ENCODE data around the gene SSR2.

Gene SSR2

DNA sequence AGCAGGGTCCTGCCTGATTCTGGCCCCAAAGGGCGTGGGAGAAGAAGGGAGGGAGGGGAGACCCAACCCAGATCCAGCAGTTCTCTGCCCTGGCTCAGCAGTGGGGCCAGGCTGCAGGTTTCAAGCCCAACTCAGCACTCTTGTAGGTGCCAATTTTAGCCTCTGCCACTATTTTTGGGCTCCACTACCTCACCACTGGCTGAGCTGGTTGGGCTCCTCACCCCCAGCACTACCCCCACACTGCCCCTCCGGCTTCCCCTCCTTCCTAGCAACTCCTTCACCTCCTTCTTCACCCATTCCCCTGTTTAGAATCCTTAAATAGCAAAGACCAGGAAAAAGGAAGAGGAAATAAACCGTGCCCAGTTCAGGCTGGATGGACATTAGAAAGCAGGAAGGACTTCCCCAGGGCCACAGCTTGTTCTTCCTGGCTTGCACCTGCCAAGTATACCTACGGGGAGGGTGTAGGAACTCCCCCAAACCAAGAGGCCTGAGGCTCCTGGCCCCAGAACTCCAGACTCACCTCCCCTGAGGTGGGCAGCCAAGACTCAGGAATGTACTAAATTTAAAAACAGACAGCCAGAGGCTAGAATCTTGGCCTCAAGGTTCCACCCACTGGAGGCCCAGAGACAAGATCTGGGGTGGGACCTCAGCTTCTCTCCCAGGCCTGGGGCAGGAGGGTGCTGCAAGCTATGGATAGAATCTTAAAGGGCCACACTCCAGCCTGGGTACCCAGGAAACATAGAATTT, 41.0 kb downstream of the SSR2 start:
- Histone ChIP-seq H3K79me1 (ENCODE audit: low read depth, low read length) (no peaks in the 10 kb centered on the region), H3K9me3 (replicated peaks in 1 of 2; ENCODE audit: control insufficient read depth in 2 of 2, insufficient read depth in 1 of 2, low read depth in 1 of 2, low read length in 2 of 2) (no peaks in the 10 kb centered on the region), H3K9ac (ENCODE audit: low read depth, low read length, poor library complexity) (no peak overlapping the region), H3K14ac (ENCODE audit: low read length) (no peak overlapping the region), H2AFZ (ENCODE audit: low read length) (no peak overlapping the region), H3K18ac (ENCODE audit: low read length) (peak overlapping the region; percentile 33), H3K36me3 (replicated peaks in 1 of 2; ENCODE audit: control insufficient read depth in 2 of 2, insufficient read depth in 2 of 2, low read length in 2 of 2) (no peaks in the 10 kb centered on the region), H3K4ac (ENCODE audit: low read length) (no peak overlapping the region), H3K4me2 (ENCODE audit: insufficient read depth, low read length, poor library complexity, severe bottlenecking) (peak overlapping the region; percentile 81), H3K27ac (replicated peaks; ENCODE audit: low read length) (peak overlapping the region; percentile 89), H2BK120ac (ENCODE audit: low read depth, low read length) (no peak overlapping the region), H4K8ac (ENCODE audit: low read depth, low read length) (no peak overlapping the region), H3K27me3 (ENCODE audit: control insufficient read depth in 3 of 3, insufficient read depth in 3 of 3, low read depth in 1 of 3, low read length in 3 of 3) (no peaks in the 10 kb centered on the region), H3K4me1 (ENCODE audit: control insufficient read depth in 2 of 2, insufficient read depth in 1 of 2, low read depth in 1 of 2, low read length in 2 of 2) (peaks cover 29 to 34% of the 10 kb centered on the region in 2 donors), H4K91ac (ENCODE audit: low read depth, low read length, poor library complexity) (no peak overlapping the region), H2BK5ac (ENCODE audit: low read length) (peak overlapping the region; percentile 62), H3K4me3 (ENCODE audit: low read length in 2 of 2) (peak overlapping the region in 1 of 2 donors; percentile 75), H3K23ac (ENCODE audit: low read depth, low read length, poor library complexity) (no peak overlapping the region), H2BK12ac (ENCODE audit: low read length) (peak overlapping the region; percentile 77), H2BK15ac (ENCODE audit: low read length) (peak overlapping the region; percentile 97), H2AK5ac (ENCODE audit: low read depth, low read length) (peak overlapping the region; percentile 64)
- WGBS, 2 donors (ENCODE audit: extremely low coverage in 2 of 2, insufficient read length in 2 of 2, insufficient replicate concordance in 1 of 2) = no CpG with 5 or more reads among the region's 4 CpGs
- no peak for DNase-seq (ENCODE audit: low spot score)

DNA sequence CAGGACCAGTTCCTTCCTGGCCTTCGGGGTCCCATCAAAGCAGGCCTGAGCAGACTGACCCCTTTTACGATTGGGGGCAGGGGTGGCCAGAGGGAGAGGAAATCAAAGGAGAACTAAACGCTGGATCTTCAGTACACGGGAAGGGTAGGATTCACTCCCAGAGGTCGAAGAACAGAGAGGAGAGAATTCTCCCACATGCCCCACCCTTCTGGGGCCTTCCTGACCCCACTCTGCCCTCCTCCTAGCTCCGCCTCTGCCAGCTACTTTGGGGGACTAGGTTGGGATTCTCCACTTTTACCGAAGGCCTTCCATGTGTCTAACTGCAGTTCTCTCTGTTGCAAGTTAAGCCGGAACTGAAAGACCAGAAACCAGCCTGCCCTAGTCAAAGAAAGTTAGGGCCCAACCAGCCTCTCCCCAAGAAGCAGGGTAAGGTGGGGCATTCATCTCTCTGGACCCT, 41.8 kb downstream of the SSR2 start:
- H3K18ac ChIP-seq (ENCODE audit: low read length) = peak overlapping the region; percentile 78
- H3K27me3 ChIP-seq (ENCODE audit: control insufficient read depth in 3 of 3, insufficient read depth in 3 of 3, low read depth in 1 of 3, low read length in 3 of 3) = no peaks in the 10 kb centered on the region
- H2AFZ ChIP-seq (ENCODE audit: low read length) = peak overlapping the region; percentile 88
- peak overlapping the region; percentile 62 for H2BK5ac ChIP-seq (ENCODE audit: low read length)
- peak overlapping the region; percentile 75 for H3K23ac ChIP-seq (ENCODE audit: low read depth, low read length, poor library complexity)
- peak overlapping the region; percentile 64 for H2AK5ac ChIP-seq (ENCODE audit: low read depth, low read length)
- no peak overlapping the region for H2BK12ac ChIP-seq (ENCODE audit: low read length)
- peaks cover 0 to 5% of the 10 kb centered on the region in 2 donors for H3K36me3 ChIP-seq (replicated peaks in 1 of 2; ENCODE audit: control insufficient read depth in 2 of 2, insufficient read depth in 2 of 2, low read length in 2 of 2)
- H3K27ac ChIP-seq (replicated peaks; ENCODE audit: low read length) = peak overlapping the region; percentile 89
- H3K4me3 ChIP-seq (ENCODE audit: low read length in 2 of 2) = peak overlapping the region; percentile 75 to 95
- H4K91ac ChIP-seq (ENCODE audit: low read depth, low read length, poor library complexity) = no peak overlapping the region
- DNase-seq (ENCODE audit: low spot score) = no peak
- no peak overlapping the region for H2BK120ac ChIP-seq (ENCODE audit: low read depth, low read length)
- peak overlapping the region; percentile 81 for H3K4me2 ChIP-seq (ENCODE audit: insufficient read depth, low read length, poor library complexity, severe bottlenecking)
- H4K8ac ChIP-seq (ENCODE audit: low read depth, low read length) = no peak overlapping the region
- peak overlapping the region; percentile 67 for H3K9ac ChIP-seq (ENCODE audit: low read depth, low read length, poor library complexity)
- H3K9me3 ChIP-seq (replicated peaks in 1 of 2; ENCODE audit: control insufficient read depth in 2 of 2, insufficient read depth in 1 of 2, low read depth in 1 of 2, low read length in 2 of 2) = no peaks in the 10 kb centered on the region
- peaks cover 34 to 38% of the 10 kb centered on the region in 2 donors for H3K4me1 ChIP-seq (ENCODE audit: control insufficient read depth in 2 of 2, insufficient read depth in 1 of 2, low read depth in 1 of 2, low read length in 2 of 2)
- H3K14ac ChIP-seq (ENCODE audit: low read length) = no peak overlapping the region
- H3K4ac ChIP-seq (ENCODE audit: low read length) = no peak overlapping the region
- peak overlapping the region; percentile 97 for H2BK15ac ChIP-seq (ENCODE audit: low read length)
- WGBS, 2 donors (ENCODE audit: extremely low coverage in 2 of 2, insufficient read length in 2 of 2, insufficient replicate concordance in 1 of 2) = no CpG with 5 or more reads among the region's 8 CpGs
- peaks cover 2% of the 10 kb centered on the region for H3K79me1 ChIP-seq (ENCODE audit: low read depth, low read length)

DNA sequence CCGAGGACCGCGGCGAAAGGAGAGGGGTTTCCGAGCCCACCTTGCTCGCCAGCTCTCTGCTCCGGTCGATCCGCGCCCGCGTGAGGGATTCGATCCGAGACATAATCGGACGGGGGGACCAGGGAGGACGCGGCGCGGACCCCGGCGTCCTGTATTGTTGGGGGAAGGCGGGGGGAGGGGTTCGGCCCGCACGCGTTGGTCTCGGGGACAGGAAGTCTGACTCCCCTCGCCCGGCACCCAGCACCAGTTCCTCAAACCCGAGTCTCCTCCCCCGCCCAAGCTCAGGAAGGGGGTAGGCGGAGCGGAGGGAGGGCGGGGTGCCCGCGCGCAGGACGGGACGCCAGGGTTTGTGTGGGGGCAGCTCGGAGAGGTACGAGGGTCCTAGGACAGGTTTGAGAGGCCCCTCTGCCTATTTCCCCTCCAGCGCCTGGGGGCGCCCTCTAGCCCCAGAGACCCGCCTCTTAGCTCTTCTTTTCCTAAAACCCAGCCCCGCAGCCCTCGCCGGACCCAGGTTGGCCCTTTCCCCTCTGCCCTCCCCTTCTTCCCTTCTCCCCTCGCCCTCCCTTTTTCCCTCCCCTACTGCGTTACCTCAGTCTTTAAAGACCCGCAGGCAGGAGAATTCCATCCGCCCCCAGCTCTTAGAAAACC, 42.3 kb downstream of the SSR2 start, which contains the start of gene ARHGEF2:
Gene ARHGEF2 (minus strand): TSS at position 223 of the 648 bp plus-strand sequence. CDS start 120 bp downstream, at position 103.
- Histone ChIP-seq H3K4me2 (ENCODE audit: insufficient read depth, low read length, poor library complexity, severe bottlenecking) (peak within 1 kb of the TSS; percentile 81), H3K9ac (ENCODE audit: low read depth, low read length, poor library complexity) (peak within 1 kb of the TSS; percentile 95), H4K91ac (ENCODE audit: low read depth, low read length, poor library complexity) (peak within 1 kb of the TSS; percentile 8), H2BK15ac (ENCODE audit: low read length) (peak within 1 kb of the TSS; percentile 97), H2AFZ (ENCODE audit: low read length) (peak within 1 kb of the TSS; percentile 88), H3K27me3 (ENCODE audit: control insufficient read depth in 3 of 3, insufficient read depth in 3 of 3, low read depth in 1 of 3, low read length in 3 of 3) (no peaks in the 10 kb centered on the region), H3K14ac (ENCODE audit: low read length) (peak within 1 kb of the TSS; percentile 95), H3K79me1 (ENCODE audit: low read depth, low read length) (peaks cover 2% of the 10 kb centered on the region), H3K4ac (ENCODE audit: low read length) (peak within 1 kb of the TSS; percentile 59), H3K4me1 (ENCODE audit: control insufficient read depth in 2 of 2, insufficient read depth in 1 of 2, low read depth in 1 of 2, low read length in 2 of 2) (peaks cover 31 to 34% of the 10 kb centered on the region in 2 donors), H2BK5ac (ENCODE audit: low read length) (peak within 1 kb of the TSS; percentile 95), H4K8ac (ENCODE audit: low read depth, low read length) (no peak within 1 kb of the TSS), H3K23ac (ENCODE audit: low read depth, low read length, poor library complexity) (peak within 1 kb of the TSS; percentile 75), H2AK5ac (ENCODE audit: low read depth, low read length) (peak within 1 kb of the TSS; percentile 66), H3K18ac (ENCODE audit: low read length) (peak within 1 kb of the TSS; percentile 99), H3K4me3 (ENCODE audit: low read length in 2 of 2) (peak within 1 kb of the TSS; percentile 75 to 95), H3K27ac (replicated peaks; ENCODE audit: low read length) (peak within 1 kb of the TSS; percentile 89), H2BK12ac (ENCODE audit: low read length) (peak within 1 kb of the TSS; percentile 85), H3K36me3 (replicated peaks in 1 of 2; ENCODE audit: control insufficient read depth in 2 of 2, insufficient read depth in 2 of 2, low read length in 2 of 2) (peaks cover 0 to 9% of the 10 kb centered on the region in 2 donors), H3K9me3 (replicated peaks in 1 of 2; ENCODE audit: control insufficient read depth in 2 of 2, insufficient read depth in 1 of 2, low read depth in 1 of 2, low read length in 2 of 2) (no peaks in the 10 kb centered on the region), H2BK120ac (ENCODE audit: low read depth, low read length) (peak within 1 kb of the TSS; percentile 92)
- DNase-seq (ENCODE audit: low spot score) = peak; percentile 85
- whole genome bisulfite sequencing, 2 donors (ENCODE audit: extremely low coverage in 2 of 2, insufficient read length in 2 of 2, insufficient replicate concordance in 1 of 2) = no CpG with 5 or more reads among the region's 52 CpGs

Data from neuronal stem cell (in vitro differentiated cells).